GM23338 (cell line): Measurements from ENCODE around the gene CLEC17A. TPM values are rescaled to one million over a fixed set of nuclear protein-coding genes. Genes with fewer than 3 reads are reported as not detected.

Experiments
- ATAC-seq: fragments of 200-7000 bp; cut with Tn5 transposase; 3 replicates; pipeline ENCODE4 v1.9.1; 2020
- DNase-seq: peaks from one replicate; pipeline ENCODE4 v3.0.0-alpha.2; 2015; ENCODE audit warnings: low spot score
- H2AFZ ChIP-seq: fragments of 200-600 bp; sonication (generic); 2 replicates; pipeline ENCODE4 v1.8.0; 2016; ENCODE audit warnings: antibody characterized with exemption, mild to moderate bottlenecking, moderate library complexity
- H3F3A ChIP-seq: fragments of 200-600 bp; sonication (generic); replicated peaks from 2 replicates; pipeline ENCODE4 v1.8.0; 2017; ENCODE audit warnings: antibody characterized with exemption, mixed run types, low read depth
- H3K27ac ChIP-seq: fragments of 200-600 bp; sonication (generic); 2 replicates; pipeline ENCODE4 v1.6.1; 2016; ENCODE audit warnings: low read depth
- H3K27me3 ChIP-seq: fragments of 200-600 bp; sonication (generic); 2 replicates; pipeline ENCODE4 v1.8.0; 2016; ENCODE audit warnings: mild to moderate bottlenecking, mixed run types, moderate library complexity; ENCODE audit not compliant: insufficient read depth
- H3K36me3 ChIP-seq: fragments of 200-600 bp; sonication (generic); 2 replicates; pipeline ENCODE4 v1.8.0; 2016; ENCODE audit warnings: mild to moderate bottlenecking; ENCODE audit not compliant: insufficient read depth
- H3K4me1 ChIP-seq: fragments of 200-600 bp; sonication (generic); 2 replicates; pipeline ENCODE4 v1.8.0; 2016; ENCODE audit warnings: mild to moderate bottlenecking, moderate library complexity; ENCODE audit not compliant: insufficient read depth
- H3K4me2 ChIP-seq: fragments of 200-600 bp; sonication (generic); 2 replicates; pipeline ENCODE4 v1.7.1; 2017; ENCODE audit warnings: mixed run types
- H3K4me3 ChIP-seq: fragments of 200-600 bp; sonication (generic); 2 replicates; pipeline ENCODE4 v1.6.1; 2016; ENCODE audit warnings: mixed run types
- H3K79me2 ChIP-seq: fragments of 200-600 bp; sonication (generic); replicated peaks from 2 replicates; pipeline ENCODE4 v1.8.0; 2017; ENCODE audit warnings: mild to moderate bottlenecking; ENCODE audit not compliant: insufficient read depth
- H3K9me2 ChIP-seq: fragments of 200-600 bp; sonication (generic); 2 replicates; pipeline ENCODE4 v1.8.0; 2017; ENCODE audit not compliant: insufficient read depth
- H4K20me1 ChIP-seq: fragments of 200-600 bp; sonication (generic); replicated peaks from 2 replicates; pipeline ENCODE4 v1.8.0; 2017; ENCODE audit warnings: mild to moderate bottlenecking; ENCODE audit not compliant: insufficient read depth
- H3K27ac Mint-ChIP-seq: 2 replicates; pipeline ENCODE4 v1.8.0; 2020; ENCODE audit warnings: inconsistent platforms, mild to moderate bottlenecking, moderate library complexity, mixed read lengths
- H3K27me3 Mint-ChIP-seq: 3 replicates; pipeline ENCODE4 v1.8.0; 2022; ENCODE audit warnings: low read depth, mild to moderate bottlenecking, moderate library complexity, mixed read lengths, inconsistent platforms; ENCODE audit not compliant: insufficient read depth, poor library complexity
- H3K36me3 Mint-ChIP-seq: 3 replicates; pipeline ENCODE4 v1.8.0; 2021; ENCODE audit warnings: low read depth, mild to moderate bottlenecking, inconsistent platforms, moderate library complexity, mixed read lengths
- H3K4me1 Mint-ChIP-seq: 3 replicates; pipeline ENCODE4 v1.8.0; 2020; ENCODE audit warnings: mild to moderate bottlenecking, inconsistent platforms, mixed read lengths
- H3K4me3 Mint-ChIP-seq: 3 replicates; pipeline ENCODE4 v1.8.0; 2021; ENCODE audit warnings: moderate library complexity, mild to moderate bottlenecking, inconsistent platforms, mixed read lengths
- H3K9me3 Mint-ChIP-seq: 3 replicates; pipeline ENCODE4 v1.8.0; 2020; ENCODE audit warnings: moderate library complexity, mild to moderate bottlenecking, inconsistent platforms, mixed read lengths
- CREB1 ChIP-seq: fragments of 250-450 bp; sonication (Bioruptor Pico); IDR thresholded peaks from 2 replicates; pipeline ENCODE4 v1.5.0; 2020; ENCODE audit warnings: low read depth, mild to moderate bottlenecking, moderate library complexity
- ETS1 ChIP-seq: IDR thresholded peaks from 2 replicates; pipeline ENCODE4 v1.6.1; 2016; ENCODE audit warnings: antibody characterized with exemption
- EZH2 ChIP-seq: fragments of 200-600 bp; sonication (generic); IDR thresholded peaks from one replicate; pipeline ENCODE4 v1.8.0; 2017; ENCODE audit warnings: antibody characterized with exemption, mild to moderate bottlenecking, low read depth; ENCODE audit not compliant: unreplicated experiment
- EZH2phosphoT487 ChIP-seq: fragments of 200-600 bp; sonication (generic); IDR thresholded peaks from one replicate; pipeline ENCODE4 v1.8.1; 2018; ENCODE audit warnings: antibody characterized with exemption; ENCODE audit not compliant: unreplicated experiment
- JUNB ChIP-seq: IDR thresholded peaks from one replicate; pipeline ENCODE4 v1.6.1; 2016; ENCODE audit warnings: antibody characterized with exemption; ENCODE audit not compliant: unreplicated experiment
- NANOG ChIP-seq: IDR thresholded peaks from 2 replicates; pipeline ENCODE4 v1.6.1; 2016; ENCODE audit warnings: antibody characterized with exemption, borderline replicate concordance
- POLR2AphosphoS5 ChIP-seq: IDR thresholded peaks from 2 replicates; pipeline ENCODE4 v1.6.1; 2016; ENCODE audit warnings: antibody characterized with exemption, low read depth
- REST ChIP-seq: IDR thresholded peaks from one replicate; pipeline ENCODE4 v1.6.1; 2018; ENCODE audit warnings: antibody characterized with exemption; ENCODE audit not compliant: unreplicated experiment
- STAT1 ChIP-seq: IDR thresholded peaks from one replicate; pipeline ENCODE4 v1.6.1; 2016; ENCODE audit warnings: antibody characterized with exemption; ENCODE audit not compliant: unreplicated experiment
- ZNF114 ChIP-seq: fragments of 250-450 bp; sonication (Bioruptor Pico); IDR thresholded peaks from 2 replicates; pipeline ENCODE4 v1.5.0; 2020; ENCODE audit warnings: mild to moderate bottlenecking, moderate library complexity
- ZNF331 ChIP-seq: fragments of 250-450 bp; sonication (Bioruptor Pico); IDR thresholded peaks from 2 replicates; pipeline ENCODE4 v1.5.0; 2020; ENCODE audit warnings: low read depth, mild to moderate bottlenecking, moderate library complexity
- ZNF462 ChIP-seq: fragments of 250-450 bp; sonication (Bioruptor Pico); IDR thresholded peaks from 2 replicates; pipeline ENCODE4 v1.5.0; 2020; ENCODE audit warnings: mild to moderate bottlenecking, moderate library complexity
- polyA plus RNA-seq: library from polyadenylated mRNA; unstranded; fragments of >200 nt; fragmentation: Nextera tagmentation; extraction: Ambion mirVana; gene quantifications from 2 replicates; pipeline ENCODE4 v1.2.1, GENCODE V29; 2016
- total RNA-seq: library from RNA; depleted of rRNA; stranded (reverse); fragments of >200 nt; shearing (Covaris generic); gene quantifications from 2 replicates; pipeline ENCODE4 v1.2.3, GENCODE V29; 2014
- TF ChIP-seq, protein P1 (sequence below), 2 experiments: fragments of 200-600 bp in 1 of 2; sonication (generic) in 1 of 2; conservative IDR thresholded peaks; 2 replicates each; pipeline versions ENCODE4 v1.5.1 to v1.6.1; 2016 to 2017; ENCODE audit warnings: antibody characterized with exemption in 2 of 2, low read depth in 2 of 2, mild to moderate bottlenecking in 2 of 2, moderate library complexity in 1 of 2

CLEC17A gene
- total and polyA plus RNA-seq, 2 experiments from 2014 or later, result 0.17 TPM; not detected in 1

GRCh38 chr19:14576363-14576762, 6.5 kb upstream of the CLEC17A start:
- H3K4me3 Mint-ChIP-seq, result no peak overlapping the region
- Histone ChIP-seq H3K9me2 (no peaks in the 10 kb centered on the region), H3F3A (0 out of 2 replicates have a peak, but pooled peaks cover 3% of the 10 kb centered on the region), H3K27ac (no peak overlapping the region), H3K4me3 (no peak overlapping the region), H3K4me1 (no peaks in the 10 kb centered on the region), H3K36me3 (no peaks in the 10 kb centered on the region), H3K4me2 (no peak overlapping the region), H3K79me2 (peaks cover under 1% of the 10 kb centered on the region; the same call in 1 of the 2 replicates), H4K20me1 (no peaks in the 10 kb centered on the region), H2AFZ (no peak overlapping the region), H3K27me3 (no peaks in the 10 kb centered on the region)
- no peaks in the 10 kb centered on the region for H3K36me3 Mint-ChIP-seq
- no peak overlapping the region for H3K27ac Mint-ChIP-seq
- TF ChIP-seq EZH2 (no peak), NANOG (no peak), ETS1 (no peak), ZNF331 (CRISPR knock-in tag) (no peak), JUNB (no peak), CREB1 (CRISPR knock-in tag) (no peak), ZNF114 (CRISPR knock-in tag) (no peak), STAT1 (no peak), ZNF462 (CRISPR knock-in tag) (no peak), EZH2phosphoT487 (no peak), POLR2AphosphoS5 (no peak), REST (no peak)
- TF ChIP-seq, protein P1, sequence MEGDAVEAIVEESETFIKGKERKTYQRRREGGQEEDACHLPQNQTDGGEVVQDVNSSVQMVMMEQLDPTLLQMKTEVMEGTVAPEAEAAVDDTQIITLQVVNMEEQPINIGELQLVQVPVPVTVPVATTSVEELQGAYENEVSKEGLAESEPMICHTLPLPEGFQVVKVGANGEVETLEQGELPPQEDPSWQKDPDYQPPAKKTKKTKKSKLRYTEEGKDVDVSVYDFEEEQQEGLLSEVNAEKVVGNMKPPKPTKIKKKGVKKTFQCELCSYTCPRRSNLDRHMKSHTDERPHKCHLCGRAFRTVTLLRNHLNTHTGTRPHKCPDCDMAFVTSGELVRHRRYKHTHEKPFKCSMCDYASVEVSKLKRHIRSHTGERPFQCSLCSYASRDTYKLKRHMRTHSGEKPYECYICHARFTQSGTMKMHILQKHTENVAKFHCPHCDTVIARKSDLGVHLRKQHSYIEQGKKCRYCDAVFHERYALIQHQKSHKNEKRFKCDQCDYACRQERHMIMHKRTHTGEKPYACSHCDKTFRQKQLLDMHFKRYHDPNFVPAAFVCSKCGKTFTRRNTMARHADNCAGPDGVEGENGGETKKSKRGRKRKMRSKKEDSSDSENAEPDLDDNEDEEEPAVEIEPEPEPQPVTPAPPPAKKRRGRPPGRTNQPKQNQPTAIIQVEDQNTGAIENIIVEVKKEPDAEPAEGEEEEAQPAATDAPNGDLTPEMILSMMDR (conservative IDR thresholded peaks at IDR 0.05; ENCODE audit: low read depth in 2 of 2), result no peak
- H3K27me3 Mint-ChIP-seq, result peaks cover 7% of the 10 kb centered on the region
- H3K4me1 Mint-ChIP-seq, result peaks cover 3% of the 10 kb centered on the region; the same call in 1 of the 3 replicates
- ATAC-seq (no peak), DNase-seq (no peak)
- peaks cover 15% of the 10 kb centered on the region for H3K9me3 Mint-ChIP-seq
